ENCODE results near the gene ZBTB32. TPM values are rescaled to one million over a fixed set of nuclear protein-coding genes. Genes with fewer than 3 reads are reported as not detected.

ZBTB32 gene
- total RNA-seq, 1 experiment from 2014 or later, result not detected

GRCh38 chr19:35740423-35741202, 36.3 kb downstream of the ZBTB32 start:
- POLR2A ChIA-PET (ENCODE audit: unreplicated experiment), result interaction anchor here (0.6 kb wide), 3 partner anchors 35 to 396 kb away, joined by 3 to 4 read pairs (median 3); no protein-coding TSS in a partner anchor
- Histone ChIP-seq H4K20me1 (ENCODE audit: low read length) (no peaks in the 10 kb centered on the region), H3K4me1 (ENCODE audit: insufficient read depth, low read length) (peaks cover 9% of the 10 kb centered on the region), H2AFZ (ENCODE audit: low read length) (peak overlapping the region; percentile 78), H3K9me2 (replicated peaks; ENCODE audit: low read length) (no peaks in the 10 kb centered on the region), H3K4me2 (ENCODE audit: low read length) (peak overlapping the region; percentile 94), H3K27me3 (ENCODE audit: low read length) (no peaks in the 10 kb centered on the region), H3F3A (ENCODE audit: low read length, unreplicated experiment) (no peaks in the 10 kb centered on the region), H3K36me3 (ENCODE audit: low read depth, low read length) (no peaks in the 10 kb centered on the region), H3K9me3 (ENCODE audit: low read length) (no peaks in the 10 kb centered on the region), H3K9ac (ENCODE audit: low read length) (peak overlapping the region; percentile 32), H3K27ac (ENCODE audit: low read length) (no peak overlapping the region), H3K4me3 (ENCODE audit: low read length) (peak overlapping the region; percentile 70), H3K79me2 (ENCODE audit: low read length) (peaks cover under 1% of the 10 kb centered on the region)
- intact Hi-C loops (cut with micrococcal nuclease), result loop anchor here (2.0 kb wide), 1 partner anchor 34 kb away; the partner anchor contains the start of gene ARHGAP33
- ATAC-seq (peak; percentile 83), DNase-seq (peak; percentile 91)
- CTCF ChIA-PET, result no interaction called here
- no peak for TF ChIP-seq EZH2 (IDR thresholded peaks at IDR 0.05; ENCODE audit: low read length, unreplicated experiment)
- 0 out of 2 replicates have a peak, but pooled peaks have one; percentile 21 for TF ChIP-seq CTCF (conservative IDR thresholded peaks at IDR 0.05; ENCODE audit: low read depth, low read length)
- BruUV-seq (replicated peaks), result no TSS peak

- TF ChIP-seq EZH2 (IDR thresholded peaks at IDR 0.05; ENCODE audit: low read length, unreplicated experiment), result no peak
- no peak for TF ChIP-seq CTCF (conservative IDR thresholded peaks at IDR 0.05; ENCODE audit: low read depth, low read length)
- TF ChIP-seq EZH2phosphoT487 (IDR thresholded peaks at IDR 0.05; ENCODE audit: borderline replicate concordance, low read length), result no peak
- no peaks in the 10 kb centered on the region for H3K27me3 ChIP-seq (ENCODE audit: low read length)
- peak overlapping the region; percentile 70 for H3K4me3 ChIP-seq (ENCODE audit: low read length)
- no TSS peak for BruUV-seq (replicated peaks)
- H3K9me2 ChIP-seq (replicated peaks; ENCODE audit: low read length), result no peaks in the 10 kb centered on the region
- H3K27ac ChIP-seq (ENCODE audit: low read length), result no peak overlapping the region
- peak overlapping the region; percentile 77 for H2AFZ ChIP-seq (ENCODE audit: low read length)
- H4K20me1 ChIP-seq (ENCODE audit: low read length), result no peaks in the 10 kb centered on the region
- peak overlapping the region; percentile 94 for H3K4me2 ChIP-seq (ENCODE audit: low read length)
- H3K36me3 ChIP-seq (ENCODE audit: low read depth, low read length), result no peaks in the 10 kb centered on the region
- H3K9ac ChIP-seq (ENCODE audit: low read length), result peak overlapping the region; percentile 28; the same call in 1 of the 2 replicates
- H3F3A ChIP-seq (ENCODE audit: low read length, unreplicated experiment), result no peaks in the 10 kb centered on the region
- no peak for ATAC-seq
- peaks cover 6% of the 10 kb centered on the region for H3K79me2 ChIP-seq (ENCODE audit: low read length)
- no peaks in the 10 kb centered on the region for H3K9me3 ChIP-seq (ENCODE audit: low read length)
- POLR2A ChIA-PET (ENCODE audit: unreplicated experiment), result no interaction called here
- DNase-seq, result no peak
- intact Hi-C loops (cut with micrococcal nuclease), result loop anchor here (2.0 kb wide), 1 partner anchor 34 kb away; the partner anchor contains the start of gene ARHGAP33
- peaks cover 11% of the 10 kb centered on the region for H3K4me1 ChIP-seq (ENCODE audit: insufficient read depth, low read length)
- CTCF ChIA-PET, result no interaction called here
These were observed 36.8 kb downstream of the ZBTB32 start for GRCh38 chr19:35741203-35741515.

- H4K20me1 ChIP-seq (ENCODE audit: low read length), result no peaks in the 10 kb centered on the region
- H2AFZ ChIP-seq (ENCODE audit: low read length), result no peak within 1 kb of the TSS
- TF ChIP-seq EZH2phosphoT487 (IDR thresholded peaks at IDR 0.05; ENCODE audit: borderline replicate concordance, low read length) (no peak), CTCF (conservative IDR thresholded peaks at IDR 0.05; ENCODE audit: low read depth, low read length) (no peak), EZH2 (IDR thresholded peaks at IDR 0.05; ENCODE audit: low read length, unreplicated experiment) (no peak)
- POLR2A ChIA-PET (ENCODE audit: unreplicated experiment), result no interaction called here
- H3K36me3 ChIP-seq (ENCODE audit: low read depth, low read length), result no peaks in the 10 kb centered on the region
- H3K9me2 ChIP-seq (replicated peaks; ENCODE audit: low read length), result no peaks in the 10 kb centered on the region
- no peak within 1 kb of the TSS for H3K4me2 ChIP-seq (ENCODE audit: low read length)
- no peak within 1 kb of the TSS for H3K4me3 ChIP-seq (ENCODE audit: low read length)
- no peak within 1 kb of the TSS for H3K27ac ChIP-seq (ENCODE audit: low read length)
- H3K9ac ChIP-seq (ENCODE audit: low read length), result no peak within 1 kb of the TSS
- BruUV-seq (replicated peaks), result no TSS peak
- H3K9me3 ChIP-seq (ENCODE audit: low read length), result no peaks in the 10 kb centered on the region
- H3K79me2 ChIP-seq (ENCODE audit: low read length), result peaks cover 14% of the 10 kb centered on the region
- no peaks in the 10 kb centered on the region for H3F3A ChIP-seq (ENCODE audit: low read length, unreplicated experiment)
- no peak for ATAC-seq
- CTCF ChIA-PET, result no interaction called here
- H3K27me3 ChIP-seq (ENCODE audit: low read length), result no peaks in the 10 kb centered on the region
- peaks cover 18% of the 10 kb centered on the region for H3K4me1 ChIP-seq (ENCODE audit: insufficient read depth, low read length)
- intact Hi-C loops (cut with micrococcal nuclease), result no loop called here
- DNase-seq, result no peak
These were observed 37.9 kb downstream of the ZBTB32 start, which contains the start of gene IGFLR1 for GRCh38 chr19:35742121-35742724. Gene IGFLR1, minus strand, starts transcription at chr19:35742452. Its CDS starts 1,272 bp downstream, at chr19:35741180.
